ENCODE data around the gene IL17RC.
"Not testable (repeated sequence)": the region's sequence is repeated elsewhere in the genome, so short reads cannot be mapped to it uniquely, and the experiment has no call there.

Gene IL17RC

DNA sequence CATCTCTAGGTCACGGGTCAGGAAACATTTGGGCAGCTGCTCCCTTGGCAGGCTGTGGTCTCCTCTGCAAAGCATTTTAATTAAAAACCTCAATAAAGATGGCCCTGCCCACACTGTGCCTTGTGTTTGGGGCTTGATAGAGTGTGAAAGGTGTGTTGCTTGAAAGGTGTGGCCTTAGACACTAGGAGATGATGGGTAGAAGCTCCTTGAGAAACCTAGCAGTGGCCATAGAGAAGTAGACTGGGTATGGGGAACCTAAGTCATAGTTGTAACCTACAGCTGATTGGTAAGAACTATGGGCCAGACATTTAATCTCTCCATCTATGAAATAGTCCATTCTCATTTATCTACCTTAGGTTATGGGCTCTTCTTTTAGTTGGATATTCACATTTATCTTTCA is 23.2 kb upstream of the IL17RC start:
- no peak for DNase-seq

DNA sequence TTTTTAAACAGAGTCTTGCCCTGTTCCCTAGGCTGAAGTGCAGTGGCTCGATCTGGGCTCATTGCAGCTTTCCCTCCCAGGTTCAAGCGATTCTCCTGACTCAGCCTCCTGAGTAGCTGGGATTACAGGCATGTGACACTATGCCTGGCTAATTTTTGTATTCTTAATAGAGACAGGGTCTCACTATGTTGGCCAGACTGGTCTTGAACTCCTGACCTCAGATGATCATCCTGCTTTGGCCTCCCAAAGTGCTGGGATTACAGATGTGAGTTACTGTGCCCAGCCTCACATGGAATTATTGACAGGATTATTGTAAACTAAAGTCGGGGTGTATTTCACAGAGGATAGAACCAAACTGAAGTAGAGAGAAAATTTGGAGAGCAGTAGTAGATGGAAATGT is 21.2 kb upstream of the IL17RC start:
- DNase-seq: not testable (repeated sequence)

DNA sequence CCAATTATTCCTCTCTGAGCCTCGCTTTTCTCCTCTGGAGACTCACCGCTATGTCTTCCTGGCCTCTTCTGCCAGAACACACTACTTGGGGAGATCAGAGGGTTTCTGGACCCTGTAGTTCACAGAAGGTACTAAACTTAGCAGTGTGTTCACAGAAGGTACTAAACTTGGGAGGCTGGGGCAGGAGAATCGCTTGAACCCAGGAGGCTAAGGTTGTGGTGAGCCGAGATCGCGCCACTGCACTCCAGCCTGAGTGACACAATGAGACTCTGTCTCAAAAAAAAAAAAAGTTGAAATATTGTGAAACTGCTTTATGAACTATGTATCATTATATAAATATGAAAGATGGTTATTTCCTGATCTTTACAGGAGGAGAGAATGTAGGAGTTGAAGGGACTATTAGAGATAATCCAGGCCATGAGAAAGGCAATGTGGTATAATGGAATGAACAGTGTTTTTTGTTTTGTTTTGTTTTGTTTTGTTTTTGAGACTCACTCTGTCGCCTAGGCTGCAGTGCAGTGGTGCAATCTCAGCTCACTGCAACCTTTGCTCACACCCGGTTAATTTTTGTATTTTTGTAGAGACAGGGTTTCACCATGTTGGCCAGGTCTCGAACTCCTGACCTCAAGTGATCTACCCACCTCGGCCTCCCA is 20.0 kb upstream of the IL17RC start:
- not testable (repeated sequence) for DNase-seq

DNA sequence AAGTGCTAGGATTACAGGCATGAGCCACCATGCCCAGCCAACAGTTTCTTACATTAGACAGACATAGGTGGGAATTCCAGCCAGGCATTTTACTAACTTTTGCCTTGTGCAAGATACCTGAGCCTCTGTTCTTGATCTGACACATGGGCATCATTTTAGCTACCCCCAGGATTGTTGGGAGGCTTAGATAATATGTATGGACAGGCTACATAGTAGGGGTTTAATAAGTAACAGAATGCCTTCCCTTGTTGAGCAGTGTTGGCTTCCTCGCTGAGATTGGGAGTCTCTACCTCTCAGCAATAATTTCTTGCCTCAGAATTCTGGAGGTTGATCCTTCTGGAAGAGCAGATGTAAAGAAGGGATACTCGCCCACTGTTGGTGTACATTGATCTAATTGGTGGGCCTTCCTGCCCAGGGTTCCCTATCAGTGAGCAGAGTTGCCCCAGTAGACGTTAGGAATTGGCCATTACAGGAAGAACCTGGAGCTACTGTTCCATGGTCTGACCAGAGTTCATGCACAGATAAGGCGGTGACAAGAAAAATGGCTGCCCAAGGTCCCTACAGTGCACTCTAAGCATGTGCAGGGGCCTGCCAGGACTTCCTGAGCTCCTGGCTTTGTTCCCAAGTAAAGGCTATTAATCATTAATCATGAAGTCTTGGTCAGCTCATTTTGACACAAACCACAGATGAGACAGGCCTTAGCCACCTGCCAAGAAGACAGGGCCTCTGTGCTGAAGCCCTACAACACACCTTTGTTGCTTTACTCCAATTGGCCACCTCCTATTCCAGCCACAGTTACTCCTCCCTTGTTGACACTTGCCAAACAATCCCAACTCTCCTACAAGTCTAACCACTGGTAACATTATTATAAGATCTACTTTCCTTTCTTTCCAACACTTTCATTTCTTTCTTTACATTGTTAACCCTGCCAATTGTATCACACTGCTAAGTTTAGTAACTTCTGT is 19.2 kb upstream of the IL17RC start:
- no peak for DNase-seq

DNA sequence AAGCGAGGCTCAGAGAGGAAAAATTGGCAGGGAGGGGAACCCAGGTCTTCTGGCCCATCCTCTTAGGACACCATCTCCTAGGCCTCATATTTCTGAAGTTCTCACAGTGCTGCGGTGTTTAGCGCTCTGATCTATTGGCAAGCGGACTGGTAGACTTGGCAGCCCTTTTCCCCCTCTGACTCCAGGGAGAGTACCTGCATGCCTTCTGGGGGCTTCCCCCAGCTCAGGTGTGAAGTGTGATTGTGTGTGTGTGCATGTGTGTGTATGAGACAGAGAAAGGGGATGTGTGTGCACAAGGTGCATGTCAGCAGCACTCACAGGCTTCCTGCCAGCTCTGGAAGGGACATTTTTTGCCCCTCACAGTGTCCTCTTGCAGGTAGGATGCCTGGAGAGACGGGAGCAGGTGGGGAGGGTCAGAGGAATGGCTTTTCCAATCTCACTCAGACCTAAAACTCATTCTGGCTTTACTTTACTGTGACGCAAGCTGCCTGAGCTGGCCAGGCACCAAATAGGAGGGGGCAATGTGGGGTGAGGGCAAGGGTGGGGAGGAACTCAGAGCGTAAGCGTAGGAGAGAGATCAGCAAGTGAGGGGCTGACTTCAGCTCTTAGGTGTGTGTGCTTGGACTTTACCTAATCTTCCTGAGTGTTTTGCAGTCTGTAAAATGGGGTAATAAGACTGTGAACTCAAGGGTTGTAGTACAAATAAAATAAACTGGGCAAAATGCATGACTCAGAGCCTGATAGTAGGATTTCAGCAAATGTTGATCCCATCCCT is 18.2 kb upstream of the IL17RC start:
- DNase-seq: no peak

DNA sequence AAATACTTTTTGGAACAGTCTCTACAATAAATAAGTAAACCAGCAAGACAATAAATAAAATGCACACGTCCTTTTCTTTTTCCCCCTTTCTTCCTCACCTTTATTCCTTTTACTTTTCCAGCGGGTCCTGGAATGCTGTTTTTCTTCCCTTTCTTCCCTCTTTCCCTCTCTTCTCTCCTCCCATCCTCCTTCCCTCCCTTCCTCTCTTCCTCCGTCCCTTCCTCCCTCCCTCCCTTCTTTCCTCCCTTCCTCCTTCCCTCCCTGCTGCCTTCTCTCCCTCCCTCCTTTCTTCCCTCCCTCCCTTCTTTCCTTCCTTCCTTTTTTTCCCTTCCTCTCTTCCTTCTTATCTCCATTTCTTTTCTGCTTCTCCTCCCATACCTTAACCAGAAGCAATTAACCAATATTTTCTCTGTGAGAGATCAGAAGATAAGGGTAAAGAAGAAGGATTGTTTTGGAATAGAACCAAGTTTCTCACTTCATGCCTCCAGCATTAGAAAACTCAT is 17.6 kb upstream of the IL17RC start:
- DNase-seq: no peak

DNA sequence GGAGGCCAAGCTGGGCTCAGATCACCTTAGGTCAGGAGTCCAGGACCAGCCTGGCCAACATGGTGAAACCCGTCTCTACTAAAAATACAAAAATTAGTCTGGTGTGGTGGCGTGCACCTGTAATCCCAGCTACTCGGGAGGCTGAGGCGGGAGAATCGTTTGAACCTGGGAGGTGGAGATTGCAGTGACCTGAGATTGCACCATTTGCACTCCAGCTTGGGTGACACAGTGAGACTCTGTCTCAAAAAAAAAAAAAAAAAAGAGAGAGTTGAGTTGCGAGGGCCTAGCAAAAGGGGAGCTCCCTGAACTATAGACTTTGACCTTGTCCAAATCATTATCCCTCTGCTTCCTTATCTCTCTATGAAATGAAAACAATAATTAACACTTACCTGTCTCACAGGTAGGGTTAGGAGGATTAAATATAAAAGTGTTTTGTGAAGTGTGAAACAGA is 15.9 kb upstream of the IL17RC start:
- not testable (repeated sequence) for DNase-seq

DNA sequence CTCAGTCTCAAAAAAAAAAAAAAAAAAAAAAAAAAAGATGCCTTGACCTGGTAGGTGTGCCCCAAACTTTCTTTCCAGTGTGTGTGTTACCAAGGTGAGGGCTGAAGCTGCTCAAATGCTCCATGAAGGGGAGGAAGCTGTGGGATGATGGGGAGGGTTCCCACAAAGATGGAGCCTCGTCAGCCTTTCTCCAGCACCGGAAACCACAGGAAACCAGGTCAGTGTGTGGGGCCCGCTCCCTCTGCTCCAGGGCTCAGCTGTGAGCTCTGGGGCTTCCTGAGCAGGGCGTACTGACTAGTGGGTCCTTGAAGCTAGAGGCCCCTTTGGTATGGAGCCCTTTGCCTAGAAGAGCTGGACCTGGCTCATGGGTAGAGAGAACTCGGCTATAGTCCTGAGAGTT is 14.9 kb upstream of the IL17RC start:
- DNase-seq: peak; percentile 91

DNA sequence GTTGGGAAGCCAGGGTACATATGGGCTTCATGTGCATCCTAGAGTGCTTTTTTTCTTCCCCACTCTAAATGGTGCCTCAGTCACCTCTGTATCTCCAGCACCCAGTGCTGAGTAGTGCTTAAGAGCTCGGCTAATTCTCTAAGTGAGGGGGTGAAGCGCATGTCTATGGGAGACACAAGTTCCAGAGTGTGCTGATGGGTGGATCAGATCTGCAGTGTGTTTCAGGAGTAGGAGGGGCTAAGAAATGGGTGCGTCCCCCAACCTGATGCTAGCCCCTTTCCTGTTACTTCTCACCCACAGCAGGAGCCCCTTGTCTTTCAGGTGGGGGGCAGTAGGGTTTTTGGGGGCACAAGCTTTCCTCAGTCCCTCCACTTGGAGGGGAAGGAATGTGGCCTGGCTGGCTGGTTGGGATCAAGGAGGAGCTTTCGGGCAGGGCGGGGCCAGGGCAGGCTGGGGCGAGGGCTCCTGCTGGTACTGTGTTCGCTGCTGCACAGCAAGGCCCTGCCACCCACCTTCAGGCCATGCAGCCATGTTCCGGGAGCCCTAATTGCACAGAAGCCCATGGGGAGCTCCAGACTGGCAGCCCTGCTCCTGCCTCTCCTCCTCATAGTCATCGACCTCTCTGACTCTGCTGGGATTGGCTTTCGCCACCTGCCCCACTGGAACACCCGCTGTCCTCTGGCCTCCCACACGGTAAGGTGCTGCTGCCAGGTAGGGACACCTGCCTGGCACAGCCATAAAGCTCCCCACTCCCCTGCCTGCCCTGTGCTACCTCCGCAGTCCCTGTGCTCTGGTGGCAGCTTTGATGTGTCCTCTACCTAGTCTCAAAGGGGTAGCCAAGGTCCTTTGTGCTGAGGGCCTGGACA is 14.3 kb upstream of the IL17RC start, which contains the start of gene IL17RE:
TSS of gene IL17RE (plus strand) at position 477 of the 866 bp plus-strand sequence. CDS start at position 562, 85 bp downstream.
- peak; percentile 58 for DNase-seq

DNA sequence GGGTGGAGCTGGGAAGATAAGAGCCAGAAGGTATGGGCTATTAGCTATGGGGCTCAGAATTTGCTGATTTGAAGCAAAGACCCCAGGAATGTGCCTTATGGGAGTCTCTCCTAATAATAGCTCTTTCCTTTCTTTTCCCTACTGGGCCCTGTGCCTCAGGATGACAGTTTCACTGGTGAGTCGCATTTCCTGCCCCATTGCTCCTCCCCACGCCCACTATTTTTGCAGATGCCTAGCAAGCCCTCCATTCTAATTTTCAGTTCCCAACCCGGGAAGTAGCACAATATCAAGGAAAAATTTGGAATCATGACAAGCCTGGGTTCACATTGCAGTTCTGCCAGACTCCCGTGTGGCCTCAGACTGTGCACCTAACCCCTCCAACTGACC is 13.7 kb upstream of the IL17RC start:
- no peak for DNase-seq

DNA sequence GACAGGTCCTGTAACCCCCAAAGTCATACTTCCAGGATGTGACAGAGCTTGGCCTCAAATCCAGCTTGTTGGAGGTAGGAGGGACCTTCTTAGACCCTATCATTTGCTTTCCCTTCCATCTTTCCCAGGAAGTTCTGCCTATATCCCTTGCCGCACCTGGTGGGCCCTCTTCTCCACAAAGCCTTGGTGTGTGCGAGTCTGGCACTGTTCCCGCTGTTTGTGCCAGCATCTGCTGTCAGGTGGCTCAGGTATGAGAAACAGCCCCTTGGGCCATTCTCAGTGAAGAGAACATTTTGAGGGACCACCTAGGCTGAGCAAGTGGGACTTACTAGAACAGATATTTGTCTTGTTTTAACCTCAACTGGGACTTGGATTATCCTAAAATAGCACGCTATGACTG is 13.0 kb upstream of the IL17RC start:
- no peak for DNase-seq

DNA sequence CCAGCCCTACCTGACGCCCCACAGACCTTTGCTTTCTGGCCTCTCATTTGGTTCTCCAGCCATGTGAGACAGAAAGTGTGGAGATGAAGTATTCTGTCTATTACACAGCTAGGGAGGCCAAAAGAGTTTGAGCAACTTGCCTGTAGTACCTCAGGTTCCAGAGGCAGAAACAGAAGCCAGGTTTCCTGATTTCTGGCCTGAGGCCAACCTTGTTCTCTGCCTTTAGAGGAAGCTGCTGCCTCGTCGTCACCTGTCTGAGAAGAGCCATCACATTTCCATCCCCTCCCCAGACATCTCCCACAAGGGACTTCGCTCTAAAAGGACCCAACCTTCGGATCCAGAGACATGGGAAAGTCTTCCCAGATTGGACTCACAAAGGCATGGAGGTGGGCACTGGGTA is 10.4 kb upstream of the IL17RC start:
- no peak for DNase-seq

DNA sequence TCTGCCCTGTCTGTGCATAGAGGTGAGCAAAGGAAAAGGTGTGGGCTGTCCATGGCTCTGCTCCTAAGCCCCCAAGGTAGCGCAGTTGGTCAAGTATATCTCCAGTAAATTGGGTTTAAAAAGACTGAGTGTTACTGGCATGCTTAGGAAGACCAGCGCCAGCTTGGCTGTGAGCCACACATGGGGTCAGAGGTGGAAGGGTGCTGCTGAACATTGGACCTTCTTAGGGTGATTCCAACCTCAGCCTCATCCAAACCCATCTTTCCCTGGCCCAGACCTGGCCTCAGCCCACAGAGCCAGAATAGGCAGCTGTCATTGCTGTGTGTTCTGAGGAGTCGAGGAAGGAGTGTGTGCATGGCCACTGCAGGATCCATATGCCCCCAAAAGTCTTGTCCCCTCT is 8.6 kb upstream of the IL17RC start:
- no peak for DNase-seq

DNA sequence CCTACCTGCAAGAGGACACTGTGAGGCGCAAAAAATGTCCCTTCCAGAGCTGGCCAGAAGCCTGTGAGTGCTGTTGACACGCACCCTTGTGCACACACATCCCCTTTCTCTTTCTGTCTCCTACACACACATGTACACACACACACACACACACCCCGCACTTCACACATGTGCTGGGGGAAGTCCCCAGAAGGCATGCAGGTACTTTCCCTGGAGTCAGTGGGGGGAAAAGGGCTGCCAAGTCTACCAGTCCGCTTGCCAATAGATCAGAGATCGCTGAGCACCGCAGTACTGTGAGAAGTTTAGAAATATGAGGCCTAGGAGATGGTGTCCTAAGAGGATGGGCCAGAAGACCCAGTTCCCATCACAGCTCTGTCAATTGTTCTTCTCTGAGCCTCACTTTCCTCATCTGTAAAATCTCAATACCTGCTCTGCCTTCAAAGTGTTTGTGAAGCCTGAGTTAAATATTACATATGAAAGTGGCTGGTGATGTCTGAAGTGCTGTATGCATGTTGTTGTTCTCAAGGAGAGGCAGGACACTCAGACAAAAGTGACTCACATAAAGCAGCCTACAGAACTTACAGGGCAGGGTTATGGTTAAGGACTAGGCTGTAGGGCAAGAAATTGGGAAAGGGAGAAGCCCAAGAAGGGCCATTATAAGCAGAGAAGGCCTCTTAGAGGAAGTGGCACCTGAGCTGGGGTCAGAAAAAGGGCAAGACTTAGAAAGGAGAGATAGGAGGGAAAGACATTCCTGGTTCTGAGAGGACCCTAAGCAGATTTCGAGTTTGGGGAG is 7.5 kb upstream of the IL17RC start:
- DNase-seq: no peak

DNA sequence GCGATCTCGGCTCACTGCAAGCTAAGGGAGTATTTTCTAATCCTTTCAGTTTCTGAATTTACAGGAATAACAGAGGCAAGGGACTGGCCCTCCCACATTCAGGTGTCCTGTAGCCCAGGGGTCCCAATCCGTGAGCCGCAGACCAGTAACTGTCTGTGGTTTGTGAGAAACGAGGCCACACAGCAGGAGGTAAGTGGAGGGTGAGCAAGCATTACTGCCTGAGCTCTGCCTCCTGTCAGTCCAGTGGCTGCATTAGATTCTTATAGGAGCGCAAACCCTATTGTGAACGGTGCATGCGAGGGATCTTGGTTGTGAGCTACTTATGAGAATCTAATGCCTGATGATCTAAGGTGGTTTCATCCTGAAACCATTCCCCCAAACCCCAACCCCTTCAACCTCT is 5.0 kb upstream of the IL17RC start:
- no peak for DNase-seq

DNA sequence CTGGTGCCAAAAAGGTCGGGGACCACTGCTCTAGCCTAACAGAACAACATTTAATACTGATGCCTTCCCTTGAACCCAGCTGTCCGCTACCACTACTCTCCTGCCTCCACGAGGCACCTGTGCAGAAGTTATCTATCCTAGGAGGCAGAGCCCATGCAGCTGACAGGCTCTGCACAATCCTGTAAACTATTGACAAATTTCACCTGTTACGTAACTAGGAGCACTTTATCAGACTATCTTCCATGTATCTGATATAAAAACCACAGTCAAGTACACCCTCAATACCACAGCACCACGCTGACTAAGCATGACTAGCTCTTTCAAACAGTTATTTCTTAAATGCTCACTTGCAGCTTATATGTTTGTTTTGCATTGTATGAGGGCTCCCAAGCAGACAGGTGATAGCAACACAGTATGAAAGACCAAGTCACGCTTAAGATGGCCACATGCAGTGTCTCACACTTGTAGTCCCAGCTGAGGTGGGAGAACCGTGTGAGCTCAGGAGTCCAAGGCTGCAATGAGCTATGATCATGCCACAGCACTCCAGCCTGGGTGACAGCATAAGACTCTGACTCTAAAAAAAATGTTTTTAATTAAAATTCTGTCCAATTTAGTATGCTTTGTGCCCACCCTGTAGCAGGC is 4.5 kb upstream of the IL17RC start:
- DNase-seq: no peak

DNA sequence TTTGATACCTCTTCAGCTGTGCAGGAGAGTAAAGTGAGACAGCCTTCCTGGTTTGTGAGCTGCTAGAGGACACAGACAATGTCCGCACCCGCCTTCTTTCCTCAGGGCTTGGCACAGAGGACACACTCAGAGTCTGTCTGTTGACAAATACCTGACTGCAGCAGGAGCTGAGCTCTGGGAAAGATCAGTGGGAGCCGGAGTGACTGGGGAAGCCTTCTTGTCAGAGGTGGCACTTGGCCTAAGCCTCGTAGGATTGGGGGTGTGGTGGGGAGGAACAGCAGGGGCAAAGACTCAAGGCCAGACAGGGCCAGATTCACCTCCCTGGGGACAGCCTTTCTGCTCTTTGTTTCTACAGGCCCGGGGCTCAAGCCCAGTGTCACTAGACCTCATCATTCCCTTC is 3.3 kb upstream of the IL17RC start:
- no peak for DNase-seq

DNA sequence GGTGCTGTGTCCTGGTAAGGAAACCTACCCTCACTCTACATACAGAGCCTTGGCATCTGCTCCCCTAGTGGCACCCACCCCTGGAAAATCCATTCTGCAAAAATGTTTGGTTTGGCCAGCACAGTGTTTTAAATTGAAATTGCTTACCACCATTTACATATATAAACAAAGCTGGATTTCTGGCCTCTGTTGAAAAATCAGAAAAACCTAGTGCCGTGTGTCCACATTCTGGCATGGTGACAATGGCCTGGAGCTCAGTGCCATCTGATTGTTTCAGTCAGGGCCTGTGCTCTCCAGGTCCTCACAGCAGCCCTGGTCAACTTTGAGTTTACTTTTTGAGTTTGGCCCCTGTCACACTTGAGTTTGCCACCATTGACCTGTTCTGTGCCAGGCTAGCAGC is 2.9 kb upstream of the IL17RC start:
- no peak for DNase-seq

DNA sequence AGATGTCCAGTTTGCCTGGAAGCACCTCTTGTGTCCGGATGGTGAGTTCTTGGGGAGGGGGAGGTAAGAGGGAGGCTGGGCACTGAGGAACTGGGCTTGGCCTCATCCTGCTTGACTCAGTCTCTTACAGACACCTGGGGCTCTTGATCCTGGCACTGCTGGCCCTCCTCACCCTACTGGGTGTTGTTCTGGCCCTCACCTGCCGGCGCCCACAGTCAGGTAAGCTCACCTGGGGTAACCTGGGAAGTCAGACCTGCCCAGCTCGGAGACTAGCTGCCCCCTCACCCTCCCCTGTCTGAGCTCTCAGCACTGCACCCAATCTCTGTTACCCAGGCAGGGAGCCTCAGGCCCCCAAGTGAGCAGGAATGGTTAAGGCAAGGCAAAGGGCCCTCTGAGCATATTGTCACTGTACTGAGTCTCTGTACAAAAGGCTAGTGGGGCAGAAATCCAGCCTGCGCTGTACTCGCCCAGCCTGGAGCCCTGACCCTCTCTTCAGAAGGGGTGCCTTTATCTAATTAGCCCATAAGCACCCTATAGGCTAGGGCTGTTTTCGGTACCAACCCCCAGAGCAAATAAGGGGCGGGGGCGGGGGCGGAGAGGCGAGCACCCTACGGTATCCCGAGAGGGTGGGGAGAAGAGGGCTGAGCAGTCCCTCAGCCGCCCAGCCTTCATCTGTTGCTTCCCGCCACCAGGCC is 2.2 kb upstream of the IL17RC start:
- no peak for DNase-seq

Measured in GDM1 (cell line).